Upper lobe of left lung (tissue), 6 donors: ENCODE data around the gene HS3ST3B1. TPM values are rescaled to one million over a fixed set of nuclear protein-coding genes. Genes with fewer than 3 reads are reported as not detected.

Experiments
- ATAC-seq, 2 donors: fragments of 200-7000 bp; cut with Tn5 transposase; one replicate each; pipeline ENCODE4 v1.9.1; 2022; ENCODE audit warnings: mild to moderate bottlenecking in 2 of 2, moderate library complexity in 2 of 2; ENCODE audit not compliant: low FRiP score in 2 of 2
- DNase-seq, 2 donors: peaks; one replicate each; pipeline ENCODE4 v3.0.0-alpha.2; 2019 to 2020
- H3K27ac ChIP-seq, 4 donors: fragments of 200-600 bp; sonication (generic); one replicate each; pipeline ENCODE4 v1.5.1; 2016 to 2019
- H3K27me3 ChIP-seq, 4 donors: fragments of 200-600 bp; sonication (generic); one replicate each; pipeline ENCODE4 v1.5.1; 2017 to 2019
- H3K36me3 ChIP-seq, 4 donors: fragments of 200-600 bp; sonication (generic); one replicate each; pipeline ENCODE4 v1.5.1; 2016 to 2019
- H3K4me1 ChIP-seq, 4 donors: fragments of 200-600 bp; sonication (generic); one replicate each; pipeline ENCODE4 v1.5.1; 2018 to 2019
- H3K4me3 ChIP-seq, 4 donors: fragments of 200-600 bp; sonication (generic); one replicate each; pipeline ENCODE4 v1.5.1; 2017 to 2019; ENCODE audit warnings: mild to moderate bottlenecking in 2 of 4, moderate library complexity in 1 of 4
- H3K9me3 ChIP-seq, 4 donors: fragments of 200-600 bp; sonication (generic); one replicate each; pipeline ENCODE4 v1.5.1; 2018 to 2019
- CTCF ChIP-seq, 6 experiments: fragments of 450-650 bp in 4 of 6; fragments of 200-600 bp in 2 of 6; sonication (generic) in 2 of 6; IDR thresholded peaks; one replicate each; pipeline ENCODE4 v1.5.1; 2016 to 2019; ENCODE audit warnings: antibody characterized with exemption in 6 of 6
- EP300 ChIP-seq, 4 donors: sonication (generic); formaldehyde crosslinking; IDR thresholded peaks; one replicate each; pipeline ENCODE4 v1.5.1; 2017; ENCODE audit warnings: antibody characterized with exemption in 4 of 4, control low read depth in 2 of 4
- POLR2A ChIP-seq, 4 donors: fragments of 450-650 bp; IDR thresholded peaks; one replicate each; pipeline ENCODE4 v1.5.1; 2016 to 2017; ENCODE audit warnings: antibody characterized with exemption in 4 of 4, mild to moderate bottlenecking in 2 of 4
- POLR2AphosphoS5 ChIP-seq, 2 donors: sonication (generic); formaldehyde crosslinking; IDR thresholded peaks; one replicate each; pipeline ENCODE4 v1.5.1; 2017; ENCODE audit warnings: antibody characterized with exemption in 2 of 2
- WGBS, 2 donors: methylation state at CpG; one replicate each; pipeline ENCODE4 v1.1.5; 2017 to 2018; 5-methylcytosine and 5-hydroxymethylcytosine counted together
- total RNA-seq, 6 donors: library from RNA; depleted of rRNA in 4 of 6; stranded (reverse); fragments of >200 nt in 4 of 6; gene quantifications; one replicate each; pipeline versions ENCODE4 v1.1.0 to v1.2.1, GENCODE V29; 2016 to 2021
- donor health status: DM: no; HTN: no; CAD: no; lungs with moderate emphysema.
- donor health status: DM: no; HTN: yes; CAD: no; lungs with severe emphysema.

The HS3ST3B1 gene
- total RNA-seq, 6 donors from 2014 or later = 2.7 to 7.2 (median 4.3) TPM

DNA sequence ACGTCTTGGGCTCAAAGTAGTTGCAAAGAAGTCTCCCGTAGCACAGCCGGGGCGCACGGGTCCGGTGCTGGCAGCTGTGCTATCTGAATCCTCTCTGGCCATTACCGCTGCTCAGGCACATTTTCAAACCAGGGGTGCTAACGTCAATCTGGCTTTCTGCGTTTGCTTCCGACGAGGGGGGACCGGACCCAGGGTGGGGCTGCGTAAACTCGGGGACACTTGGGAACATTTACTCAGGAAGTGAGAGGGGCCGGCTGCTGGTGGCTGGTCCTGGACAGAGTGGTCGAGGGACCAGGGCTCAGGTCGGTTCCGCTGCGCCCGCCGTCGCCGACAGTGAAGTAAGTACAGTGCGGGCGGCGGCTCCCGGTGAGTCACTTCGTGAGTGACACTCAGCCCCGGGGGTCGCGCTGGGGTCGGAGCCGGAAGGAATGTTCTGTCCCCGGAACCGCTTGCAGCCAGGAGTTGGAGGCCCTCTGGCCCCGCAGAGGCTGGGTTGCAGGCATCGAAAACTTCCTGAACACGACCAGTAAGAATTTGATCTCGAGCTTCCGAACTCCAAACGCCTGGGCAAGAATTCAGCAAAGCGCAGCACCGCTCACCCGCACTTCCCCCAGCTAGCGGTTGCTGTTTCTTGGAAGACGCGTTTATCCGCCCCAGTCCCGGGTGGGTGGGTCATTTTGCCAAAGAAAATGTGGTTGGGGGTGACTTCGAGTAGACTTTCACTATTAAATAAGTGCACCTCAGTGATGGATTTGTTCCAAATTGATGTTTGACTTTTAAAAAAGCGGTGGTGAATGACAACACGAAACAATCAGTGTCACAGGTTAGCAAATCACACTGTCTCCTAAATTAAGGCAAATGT lies 1.4 kb upstream of the HS3ST3B1 start:
- H3K27me3 ChIP-seq = peaks cover 0 to 61% (median 30%) of the 10 kb centered on the region in 4 donors
- H3K4me1 ChIP-seq = peaks cover 37 to 74% (median 65%) of the 10 kb centered on the region in 4 donors

GRCh38 chr17:14301279-14302090 lies 604 bp downstream of the HS3ST3B1 start:
- peak in 1 of 2 donors; percentile 11 for ATAC-seq
- TF ChIP-seq POLR2AphosphoS5 (IDR thresholded peaks at IDR 0.05) (no peak), CTCF (IDR thresholded peaks at IDR 0.05) (peak in 4 of 6 experiments; percentile 3 to 41 (median 22))
- peaks cover 37 to 75% (median 65%) of the 10 kb centered on the region in 4 donors for H3K4me1 ChIP-seq

More for the DNA sequence above, 1.4 kb upstream of the HS3ST3B1 start:
- peak; percentile 47 to 86 for DNase-seq
- no peaks in the 10 kb centered on the region for H3K36me3 ChIP-seq
- no peaks in the 10 kb centered on the region for H3K9me3 ChIP-seq
- H3K4me3 ChIP-seq = peak overlapping the region; percentile 8 to 75 (median 66)
- WGBS, 2 donors = 2% methylated on average over 20 to 40 of the region's 52 CpGs
- ATAC-seq = no peak
- H3K27ac ChIP-seq = peak overlapping the region in 2 of 4 donors; percentile 46 to 56
- no peak for TF ChIP-seq CTCF (IDR thresholded peaks at IDR 0.05)
- TF ChIP-seq POLR2AphosphoS5 (IDR thresholded peaks at IDR 0.05) = no peak
- TF ChIP-seq POLR2A (IDR thresholded peaks at IDR 0.05) = no peak

DNA sequence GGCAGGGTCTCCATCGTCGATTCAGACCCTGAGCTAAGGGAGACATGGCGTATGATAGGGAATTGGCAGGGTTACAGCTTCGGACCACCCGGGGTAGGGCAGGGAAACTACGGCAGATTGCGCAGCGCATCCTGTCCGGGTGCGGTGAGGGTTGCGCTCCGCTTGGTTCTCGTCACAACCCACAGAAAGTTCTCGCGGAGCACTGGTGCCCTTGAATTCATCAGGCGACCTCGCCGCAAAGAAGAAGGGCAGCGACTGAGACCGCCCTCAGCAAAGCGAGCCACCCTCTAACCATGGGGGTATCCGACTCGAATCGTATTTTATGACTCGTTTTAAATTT lies 1.2 kb downstream of the HS3ST3B1 start:
- H3K4me3 ChIP-seq = peak overlapping the region; percentile 20 to 75 (median 66)
- WGBS, 2 donors = 0 to 1% methylated on average over 23 to 24 of the region's 25 CpGs
- peaks cover 0 to 40% (median 20%) of the 10 kb centered on the region in 4 donors for H3K27me3 ChIP-seq
- H3K27ac ChIP-seq = peak overlapping the region; percentile 78 to 89 (median 86)
- TF ChIP-seq CTCF (IDR thresholded peaks at IDR 0.05) = no peak
- no peak for TF ChIP-seq EP300 (IDR thresholded peaks at IDR 0.05)
- no peak for TF ChIP-seq POLR2AphosphoS5 (IDR thresholded peaks at IDR 0.05)
- TF ChIP-seq POLR2A (IDR thresholded peaks at IDR 0.05) = peak in 1 of 4 donors; percentile 36
- DNase-seq = peak in 1 of 2 donors; percentile 46
- H3K9me3 ChIP-seq = no peaks in the 10 kb centered on the region
- no peaks in the 10 kb centered on the region for H3K36me3 ChIP-seq
- H3K4me1 ChIP-seq = peaks cover 35 to 71% (median 62%) of the 10 kb centered on the region in 4 donors
- no peak for ATAC-seq

More at GRCh38 chr17:14301279-14302090, 604 bp downstream of the HS3ST3B1 start:
- 4% methylated on average over 34 of the region's 90 CpGs; no CpG with 5 or more reads in 1 of the 2 donors for WGBS, 2 donors
- Histone ChIP-seq H3K27me3 (peaks cover 0 to 45% (median 23%) of the 10 kb centered on the region in 4 donors), H3K4me3 (peak overlapping the region; percentile 20 to 75 (median 66)), H3K36me3 (no peaks in the 10 kb centered on the region), H3K27ac (peak overlapping the region; percentile 78 to 89 (median 86)), H3K9me3 (no peaks in the 10 kb centered on the region)
- no peak for DNase-seq

DNA sequence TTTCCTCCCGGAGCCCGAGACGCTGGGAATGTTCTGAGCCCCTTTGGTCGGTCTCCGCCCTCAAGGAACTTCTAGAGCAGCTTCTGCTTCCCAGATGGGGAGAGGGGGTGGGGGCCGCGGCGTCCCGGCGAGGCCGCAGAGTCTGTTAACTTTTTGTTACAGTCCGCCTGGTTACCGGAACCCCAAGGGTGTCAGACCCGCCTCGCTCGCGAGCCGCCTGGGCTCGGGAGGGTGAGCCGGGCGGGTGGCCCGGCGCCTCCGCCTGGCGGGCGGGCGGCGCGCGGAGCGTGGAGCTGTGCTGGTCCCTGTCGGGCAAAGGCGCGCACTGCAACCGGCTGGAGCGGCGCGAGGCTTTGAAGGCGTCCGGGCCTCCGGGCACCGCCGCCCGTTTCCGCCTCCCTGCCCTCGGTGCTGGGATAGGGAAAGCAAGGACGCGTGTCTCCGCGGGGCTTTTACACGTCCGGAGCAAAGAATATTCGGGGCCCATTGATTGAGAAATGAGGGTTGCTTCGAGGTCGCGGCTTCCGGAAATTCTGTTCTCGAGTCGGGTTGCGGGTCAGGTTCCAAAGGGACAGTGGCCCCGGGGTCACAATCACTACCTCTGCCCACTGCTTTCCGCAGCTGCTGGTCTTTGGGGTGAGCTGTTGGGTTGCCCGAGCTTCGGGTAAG lies 1.7 kb downstream of the HS3ST3B1 start:
- TF ChIP-seq EP300 (IDR thresholded peaks at IDR 0.05) = no peak
- peak; percentile 83 to 99 (median 97) for TF ChIP-seq CTCF (IDR thresholded peaks at IDR 0.05)
- peak in 1 of 2 donors; percentile 7 for TF ChIP-seq POLR2AphosphoS5 (IDR thresholded peaks at IDR 0.05)
- ATAC-seq (peak; percentile 84 to 87), DNase-seq (peak; percentile 88 to 97)
- Histone ChIP-seq H3K27me3 (peaks cover 0 to 35% (median 15%) of the 10 kb centered on the region in 4 donors), H3K27ac (peak overlapping the region; percentile 78 to 89 (median 86)), H3K4me3 (peak overlapping the region; percentile 20 to 75 (median 66)), H3K36me3 (no peaks in the 10 kb centered on the region), H3K4me1 (peaks cover 30 to 66% (median 57%) of the 10 kb centered on the region in 4 donors), H3K9me3 (no peaks in the 10 kb centered on the region)
- 0 to 2% methylated on average over 2 to 60 of the region's 64 CpGs for WGBS, 2 donors
